Measurements from ENCODE around the gene DQX1. TPM values are rescaled to one million over a fixed set of nuclear protein-coding genes. Genes with fewer than 3 reads are reported as not detected.

DQX1 gene
- total RNA-seq, 4 donors from 2014 or later: 3.8 to 13.3 (median 5.7) TPM

DNA sequence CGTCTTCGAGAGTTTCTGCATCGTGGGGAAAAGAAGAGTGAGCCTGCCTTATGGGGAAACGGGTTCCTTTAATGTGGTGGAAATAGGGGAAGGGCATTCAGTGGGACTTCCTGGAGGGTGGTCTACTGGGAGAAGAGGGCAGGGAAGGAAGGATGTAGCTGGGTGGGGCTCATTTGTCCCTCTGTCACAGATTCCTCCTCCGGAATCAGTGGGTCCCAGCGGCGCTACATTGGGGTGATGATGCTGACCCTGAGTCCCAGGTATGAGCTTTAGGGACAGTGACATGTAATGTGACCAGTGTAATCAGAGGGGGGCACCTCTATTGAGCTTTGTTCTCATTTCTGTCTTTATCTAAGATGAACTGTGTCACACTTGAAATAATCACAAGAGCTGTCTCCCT is 5.6 kb upstream of the DQX1 start:
- Histone ChIP-seq H3K9me3 (no peaks in the 10 kb centered on the region), H3K27me3 (no peaks in the 10 kb centered on the region), H3K36me3 (peaks cover 2 to 34% (median 19%) of the 10 kb centered on the region in 3 donors), H3K27ac (no peak overlapping the region), H3K4me1 (peaks cover 18 to 44% (median 28%) of the 10 kb centered on the region in 3 donors), H3K4me3 (no peak overlapping the region)
- TF ChIP-seq CTCF (IDR thresholded peaks at IDR 0.05) (no peak), POLR2A (IDR thresholded peaks at IDR 0.05) (no peak)
- DNase-seq: no peak
- intact Hi-C loops (cut with DNase I): no loop called here
- 52 to 84% methylated on average over 6 of the region's 7 CpGs for WGBS, 2 donors

GRCh38 chr2:74530239-74531187 is 4.5 kb upstream of the DQX1 start:
- Histone ChIP-seq H3K9me3 (no peaks in the 10 kb centered on the region), H3K4me1 (peaks cover 18 to 56% (median 28%) of the 10 kb centered on the region in 3 donors), H3K4me3 (peak overlapping the region; percentile 83 to 98 (median 90)), H3K36me3 (peaks cover 7 to 45% (median 21%) of the 10 kb centered on the region in 3 donors), H3K27me3 (no peaks in the 10 kb centered on the region), H3K27ac (peak overlapping the region; percentile 90 to 95 (median 91))
- intact Hi-C loops (cut with DNase I): no loop called here
- TF ChIP-seq POLR2A (IDR thresholded peaks at IDR 0.05) (no peak), CTCF (IDR thresholded peaks at IDR 0.05) (no peak)
- DNase-seq: no peak
- 2 to 17% methylated on average over 3 to 19 of the region's 54 CpGs for WGBS, 2 donors

DNA sequence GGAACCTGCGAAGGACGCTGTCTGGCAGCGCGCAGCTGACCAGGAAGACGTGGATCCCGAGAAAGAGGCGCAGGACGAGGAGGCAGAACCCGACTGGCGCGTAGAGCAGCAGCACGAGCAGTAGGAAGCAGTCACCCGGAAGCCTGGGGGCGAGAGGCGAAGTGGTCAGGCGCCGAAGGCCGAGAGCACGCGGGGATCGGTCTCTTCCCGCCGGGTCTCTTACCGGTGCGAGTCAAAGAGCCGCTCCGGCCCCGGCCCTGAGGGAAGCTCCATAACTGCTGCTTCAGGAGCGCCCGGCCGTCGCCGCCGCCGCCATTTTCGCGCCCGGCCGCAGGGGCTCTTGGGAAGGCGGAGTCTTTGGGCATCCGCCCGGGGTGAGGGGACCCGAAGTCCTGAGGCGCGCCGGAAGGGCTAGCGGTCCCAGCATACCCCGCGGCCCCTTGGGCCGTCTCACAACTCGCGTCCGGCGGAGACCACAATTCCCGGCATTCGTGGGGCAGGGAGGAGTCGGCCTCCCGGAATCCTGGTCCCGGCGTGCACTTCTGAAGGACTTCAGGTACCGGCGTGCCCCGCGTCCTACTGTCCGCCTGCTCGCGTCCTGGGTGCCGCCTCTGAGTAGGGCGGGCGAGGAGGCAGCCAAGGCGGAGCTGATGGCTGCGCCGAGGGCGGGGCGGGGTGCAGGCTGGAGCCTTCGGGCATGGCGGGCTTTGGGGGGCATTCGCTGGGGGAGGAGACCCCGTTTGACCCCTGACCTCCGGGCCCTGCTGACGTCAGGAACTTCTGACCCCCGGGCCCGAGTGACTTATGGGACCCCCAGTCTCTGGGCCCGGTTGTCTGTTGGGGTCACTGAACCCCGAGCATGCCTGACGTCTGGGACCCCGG is 3.6 kb upstream of the DQX1 start, which contains the start of the genes AUP1 and HTRA2:
TSS of gene AUP1 (minus strand) at position 350 of the 882 bp plus-strand sequence. CDS start at position 273, 77 bp downstream.
TSS of gene HTRA2 (plus strand) at position 577 of the 882 bp plus-strand sequence. CDS start at position 651, 74 bp downstream.
- H3K36me3 ChIP-seq: peaks cover 7 to 47% (median 21%) of the 10 kb centered on the region in 3 donors
- WGBS, 2 donors: 0% methylated on average over 28 of the region's 87 CpGs; no CpG with 5 or more reads in 1 of the 2 donors
- TF ChIP-seq CTCF (IDR thresholded peaks at IDR 0.05) (peak in 2 of 6 experiments; percentile 8 to 57), POLR2A (IDR thresholded peaks at IDR 0.05) (peak in 3 of 4 donors; percentile 68 to 86 (median 76))
- DNase-seq: peak; percentile 92
- no peaks in the 10 kb centered on the region for H3K27me3 ChIP-seq
- H3K27ac ChIP-seq: peak within 1 kb of the TSS; percentile 90 to 95 (median 91)
- intact Hi-C loops (cut with DNase I): loop anchor here (5.0 kb wide), 1 partner anchor 47 kb away; the partner anchor contains the start of genes CCDC142 and TTC31
- no peaks in the 10 kb centered on the region for H3K9me3 ChIP-seq
- H3K4me3 ChIP-seq: peak within 1 kb of the TSS; percentile 83 to 98 (median 90)
- H3K4me1 ChIP-seq: peaks cover 18 to 58% (median 28%) of the 10 kb centered on the region in 3 donors

- intact Hi-C loops (cut with DNase I): loop anchor here (5.0 kb wide), 1 partner anchor 46 kb away; the partner anchor contains the start of genes CCDC142 and TTC31
- DNase-seq: no peak
- TF ChIP-seq CTCF (IDR thresholded peaks at IDR 0.05) (no peak), POLR2A (IDR thresholded peaks at IDR 0.05) (no peak)
- peak overlapping the region; percentile 90 to 95 (median 91) for H3K27ac ChIP-seq
- H3K27me3 ChIP-seq: no peaks in the 10 kb centered on the region
- H3K4me1 ChIP-seq: peaks cover 18 to 58% (median 28%) of the 10 kb centered on the region in 3 donors
- H3K9me3 ChIP-seq: no peaks in the 10 kb centered on the region
- peak overlapping the region; percentile 83 to 98 (median 90) for H3K4me3 ChIP-seq
- 21 to 22% methylated on average over 19 to 20 of the region's 29 CpGs for WGBS, 2 donors
- peaks cover 7 to 45% (median 21%) of the 10 kb centered on the region in 3 donors for H3K36me3 ChIP-seq
These were observed 2.7 kb upstream of the DQX1 start for GRCh38 chr2:74528600-74529356.
